HEK293T (cell line): Measurements from ENCODE around the gene PRKCE.

Experiments
- CTCF ChIA-PET: fragments of 350-600 bp; formaldehyde crosslinking; extraction: SDS; loops from one replicate; lab custom pipeline; 2021; ENCODE audit warnings: antibody characterized with exemption, inconsistent platforms; lab: Yijun Ruan, JAX
- POLR2A ChIA-PET: fragments of 350-600 bp; formaldehyde crosslinking; extraction: SDS; loops from one replicate; lab custom pipeline; 2020; ENCODE audit warnings: antibody characterized with exemption, inconsistent platforms; lab: Yijun Ruan, JAX
- DNase-seq: peaks from one replicate; pipeline ENCODE4 v3.0.0; 2012; ENCODE audit warnings: mixed read lengths; ENCODE audit errors: extremely low spot score
- ARNT ChIP-seq: fragments of 450-650 bp; IDR thresholded peaks from 2 replicates; pipeline ENCODE4 v1.6.1; 2017; ENCODE audit warnings: mild to moderate bottlenecking
- BHLHE40 ChIP-seq: fragments of 450-650 bp; IDR thresholded peaks from 2 replicates; pipeline ENCODE4 v1.6.1; 2016; ENCODE audit warnings: mild to moderate bottlenecking, moderate library complexity, borderline replicate concordance
- CTBP1 ChIP-seq: fragments of 450-650 bp; IDR thresholded peaks from 2 replicates; pipeline ENCODE4 v1.6.1; 2016; ENCODE audit warnings: borderline replicate concordance
- ELF4 ChIP-seq: fragments of 450-650 bp; IDR thresholded peaks from 2 replicates; pipeline ENCODE4 v1.6.1; 2017; ENCODE audit warnings: antibody characterized with exemption
- FOXA1 ChIP-seq: fragments of 450-650 bp; IDR thresholded peaks from 2 replicates; pipeline ENCODE4 v1.6.1; 2016; ENCODE audit warnings: mild to moderate bottlenecking
- FOXK2 ChIP-seq: fragments of 450-650 bp; IDR thresholded peaks from 2 replicates; pipeline ENCODE4 v1.6.1; 2016; ENCODE audit warnings: mild to moderate bottlenecking
- FOXM1 ChIP-seq: fragments of 450-650 bp; IDR thresholded peaks from 2 replicates; pipeline ENCODE4 v1.6.1; 2017; ENCODE audit warnings: mild to moderate bottlenecking, borderline replicate concordance
- HDGF ChIP-seq: fragments of 450-650 bp; IDR thresholded peaks from 2 replicates; pipeline ENCODE4 v1.6.1; 2017; ENCODE audit warnings: antibody characterized with exemption, borderline replicate concordance
- L3MBTL2 ChIP-seq: fragments of 450-650 bp; conservative IDR thresholded peaks from 2 replicates; pipeline ENCODE4 v1.6.1; 2016; ENCODE audit warnings: mild to moderate bottlenecking
- LEF1 ChIP-seq: fragments of 450-650 bp; IDR thresholded peaks from 2 replicates; pipeline ENCODE4 v1.6.1; 2017; ENCODE audit warnings: mild to moderate bottlenecking, borderline replicate concordance
- NFRKB ChIP-seq: fragments of 450-650 bp; IDR thresholded peaks from 2 replicates; pipeline ENCODE4 v1.6.1; 2016; ENCODE audit warnings: mild to moderate bottlenecking, moderate library complexity
- PKNOX1 ChIP-seq: fragments of 450-650 bp; IDR thresholded peaks from 2 replicates; pipeline ENCODE4 v1.6.1; 2016
- SP1 ChIP-seq: fragments of 450-650 bp; IDR thresholded peaks from 2 replicates; pipeline ENCODE4 v1.6.1; 2017
- SUZ12 ChIP-seq: fragments of 450-650 bp; IDR thresholded peaks from 2 replicates; pipeline ENCODE4 v1.6.1; 2016; ENCODE audit warnings: mild to moderate bottlenecking
- TARDBP ChIP-seq: fragments of 450-650 bp; IDR thresholded peaks from 2 replicates; pipeline ENCODE4 v1.6.1; 2016
- ZNF384 ChIP-seq: fragments of 450-650 bp; IDR thresholded peaks from 2 replicates; pipeline ENCODE4 v1.6.1; 2016

PRKCE gene

GRCh38 chr2:45649858-45650811 lies 1.3 kb upstream of the PRKCE start:
- TF ChIP-seq ZNF384 (no peak), LEF1 (no peak), PKNOX1 (peak; percentile 25; the same call in 1 of the 2 replicates), FOXK2 (no peak), L3MBTL2 (no peak), ELF4 (no peak)
- DNase-seq, result peak; percentile 60
- POLR2A ChIA-PET, result interaction anchor here (0.7 to 2.3 kb wide), 9 partner anchors 11 to 263 kb away, joined by 3 to 7 read pairs (median 3); partner anchors contain the start of gene SRBD1
- CTCF ChIA-PET, result interaction anchor here (0.7 to 1.2 kb wide), 2 partner anchors 129 to 831 kb away, joined by 3 to 4 read pairs; no protein-coding TSS in a partner anchor

GRCh38 chr2:45650851-45651414 lies 542 bp upstream of the PRKCE start:
- POLR2A ChIA-PET, result interaction anchor here (1.0 to 2.3 kb wide), 4 partner anchors 38 to 128 kb away, joined by 3 to 7 read pairs (median 4); partner anchors contain the start of gene SRBD1
- DNase-seq, result peak; percentile 76

GRCh38 chr2:45652090-45653031 lies 886 bp downstream of the PRKCE start:
- CTCF ChIA-PET, result interaction anchor here (0.6 kb wide), 1 partner anchor 44 kb away, joined by 3 read pairs; no protein-coding TSS in a partner anchor
- POLR2A ChIA-PET, result interaction anchor here (0.8 kb wide), 1 partner anchor 45 kb away, joined by 3 read pairs; no protein-coding TSS in a partner anchor
- DNase-seq, result peak; percentile 31
- TF ChIP-seq L3MBTL2 (peak; percentile 78), ELF4 (no peak)

More at GRCh38 chr2:45650851-45651414, 542 bp upstream of the PRKCE start:
- CTCF ChIA-PET, result interaction anchor here (1.2 kb wide), 1 partner anchor 128 kb away, joined by 4 read pairs; no protein-coding TSS in a partner anchor
- TF ChIP-seq SUZ12 (no peak), L3MBTL2 (peak; percentile 41), LEF1 (no peak), ELF4 (no peak; the same call in 1 of the 2 replicates), BHLHE40 (no peak), HDGF (no peak), CTBP1 (peak; percentile 83), TARDBP (no peak), ARNT (0 out of 2 replicates have a peak, but pooled peaks have one; percentile 24), ZNF384 (no peak)

- ChIA-PET POLR2A (interaction anchor here (0.7 kb wide), 1 partner anchor 46 kb away, joined by 3 read pairs; no protein-coding TSS in a partner anchor), CTCF (interaction anchor here (0.6 kb wide), 2 partner anchors 45 to 1221 kb away, joined by 3 read pairs; no protein-coding TSS in a partner anchor)
- no peak for DNase-seq
- TF ChIP-seq TARDBP (no peak), CTBP1 (no peak), SUZ12 (no peak), ZNF384 (no peak; the same call in 1 of the 2 replicates), FOXM1 (no peak)
Observed at GRCh38 chr2:45653122-45653913, 1.8 kb downstream of the PRKCE start.

GRCh38 chr2:45654250-45654649 lies 2.8 kb downstream of the PRKCE start:
- TF ChIP-seq FOXA1 (no peak), PKNOX1 (peak; percentile 45; the same call in 1 of the 2 replicates), HDGF (no peak), ZNF384 (no peak)
- ChIA-PET CTCF (interaction anchor here (0.6 kb wide), 1 partner anchor 1220 kb away, joined by 3 read pairs; no protein-coding TSS in a partner anchor), POLR2A (no interaction called here)
- DNase-seq, result no peak

GRCh38 chr2:45661828-45662227 lies 10.4 kb downstream of the PRKCE start:
- ChIA-PET CTCF (interaction anchor here (0.7 to 1.3 kb wide), 2 partner anchors 117 to 151 kb away, joined by 4 read pairs; no protein-coding TSS in a partner anchor), POLR2A (no interaction called here)
- TF ChIP-seq FOXA1, result no peak
- TF ChIP-seq LEF1, result no peak
- TF ChIP-seq ZNF384, result no peak
- TF ChIP-seq FOXK2, result no peak
- no peak for TF ChIP-seq SP1
- no peak for TF ChIP-seq TARDBP
- no peak for TF ChIP-seq CTBP1
- TF ChIP-seq PKNOX1, result no peak
- TF ChIP-seq BHLHE40, result no peak
- no peak for TF ChIP-seq FOXM1
- TF ChIP-seq SUZ12, result no peak
- no peak for TF ChIP-seq NFRKB
- TF ChIP-seq ELF4, result no peak
- no peak for TF ChIP-seq HDGF
- no peak for TF ChIP-seq L3MBTL2
- DNase-seq, result no peak
